SIG-M5 (cell line): ENCODE measurements around the gene UBE4B.

Source experiments
- DNase-seq: peaks from one replicate; lab custom pipeline; 2025; lab: John Stamatoyannopoulos, UW

The UBE4B gene

GRCh38 chr1:10042746-10043145 is 10.0 kb downstream of the UBE4B start:
- no peak for DNase-seq

- DNase-seq: no peak
Observed at GRCh38 chr1:10045480-10046355, 13.0 kb downstream of the UBE4B start.

- DNase-seq: no peak
Observed at GRCh38 chr1:10046356-10047085, 13.8 kb downstream of the UBE4B start.

- no peak for DNase-seq
Observed at GRCh38 chr1:10048601-10049000, 15.8 kb downstream of the UBE4B start.

GRCh38 chr1:10050611-10051010 is 17.9 kb downstream of the UBE4B start:
- no peak for DNase-seq

GRCh38 chr1:10051656-10052055 is 18.9 kb downstream of the UBE4B start:
- no peak for DNase-seq

GRCh38 chr1:10052347-10052746 is 19.6 kb downstream of the UBE4B start:
- DNase-seq: no peak

- no peak for DNase-seq
Observed at GRCh38 chr1:10054465-10054864, 21.7 kb downstream of the UBE4B start.

- DNase-seq: no peak
Observed at GRCh38 chr1:10056599-10056987, 23.8 kb downstream of the UBE4B start.

- no peak for DNase-seq
Observed at GRCh38 chr1:10057343-10057742, 24.6 kb downstream of the UBE4B start.

GRCh38 chr1:10057796-10058195 is 25.0 kb downstream of the UBE4B start:
- DNase-seq: no peak

- DNase-seq: no peak
Observed at GRCh38 chr1:10059342-10059718, 26.6 kb downstream of the UBE4B start.

- DNase-seq: no peak
Observed at GRCh38 chr1:10060311-10061100, 27.7 kb downstream of the UBE4B start.

GRCh38 chr1:10061276-10061675 is 28.5 kb downstream of the UBE4B start:
- no peak for DNase-seq

GRCh38 chr1:10063878-10064277 is 31.1 kb downstream of the UBE4B start:
- no peak for DNase-seq

- DNase-seq: no peak
Observed at GRCh38 chr1:10064416-10065343, 31.9 kb downstream of the UBE4B start.

GRCh38 chr1:10065344-10065685 is 32.6 kb downstream of the UBE4B start:
- no peak for DNase-seq

GRCh38 chr1:10065760-10066159 is 33.0 kb downstream of the UBE4B start:
- no peak for DNase-seq

GRCh38 chr1:10068605-10069294 is 36.0 kb downstream of the UBE4B start:
- DNase-seq: no peak

GRCh38 chr1:10070206-10070605 is 37.4 kb downstream of the UBE4B start:
- DNase-seq: no peak

GRCh38 chr1:10071640-10072039 is 38.9 kb downstream of the UBE4B start:
- DNase-seq: no peak
